Pancreas (tissue), 10 donors: Measurements from ENCODE around the gene EARS2. TPM values are rescaled to one million over a fixed set of nuclear protein-coding genes. Genes with fewer than 3 reads are reported as not detected.

Source experiments
- ATAC-seq, 4 donors: fragments of 200-7000 bp; cut with Tn5 transposase; one replicate each; pipeline versions ENCODE4 v1.8.0 to v1.9.1; 2020; ENCODE audit warnings: mild to moderate bottlenecking in 4 of 4, moderate library complexity in 4 of 4
- DNase-seq, 6 donors: peaks; one replicate each; pipeline ENCODE4 v3.0.0-alpha.2; 2020
- FAIRE-seq: peaks from 2 replicates; lab custom pipeline; 2012; peaks lifted over from hg19 to GRCh38; lab: Jason Lieb, UNC
- H3K27ac ChIP-seq, 4 donors: fragments of 200-600 bp; sonication (generic); 1 replicate in 3 of 4; 2 replicates in 1 of 4; pipeline versions ENCODE4 v1.5.0 to v1.8.0; 2020
- H3K27me3 ChIP-seq, 4 donors: fragments of 200-600 bp; one replicate each; pipeline ENCODE4 v1.8.0; 2021
- H3K36me3 ChIP-seq, 3 donors: fragments of 200-600 bp; sonication (generic) in 1 of 3; one replicate each; pipeline versions ENCODE4 v1.5.0 to v1.8.0; 2020 to 2021
- H3K4me1 ChIP-seq, 3 donors: fragments of 200-600 bp; one replicate each; pipeline ENCODE4 v1.8.0; 2021
- H3K4me3 ChIP-seq, 4 donors: fragments of 200-600 bp; sonication (generic) in 2 of 4; one replicate each; pipeline versions ENCODE4 v1.5.0 to v1.8.0; 2020 to 2021
- H3K9me3 ChIP-seq, 4 donors: fragments of 200-600 bp; one replicate each; pipeline ENCODE4 v1.8.0; 2021
- CTCF ChIP-seq, 4 donors: fragments of 200-600 bp; sonication (generic) in 3 of 4; IDR thresholded peaks; one replicate each; pipeline versions ENCODE4 v1.5.0 to v1.8.0; 2021; ENCODE audit warnings: antibody characterized with exemption in 4 of 4
- WGBS, 2 donors: extraction: QIAGEN DNeasy Blood & Tissue Kit; methylation state at CpG; one replicate each; pipeline ENCODE4 v1.1.7; 2013; 5-methylcytosine and 5-hydroxymethylcytosine counted together
- intact Hi-C, 3 donors: fragments of 100-400 bp; cut with DNase I; formaldehyde crosslinking; loops; one replicate each; pipeline versions ENCODE4 v1.11.1 to v1.14.2; 2022
- polyA plus RNA-seq, 2 donors: library from polyadenylated mRNA; stranded (reverse); fragments of 200-250 nt; gene quantifications; one replicate each; pipeline ENCODE4 v1.2.3, GENCODE V29; 2013
- total RNA-seq, 6 donors: library from RNA; stranded (reverse); fragmentation: NEBNext Ultra II Directional in 4 of 6; extraction: Animal tissue kit (Norgen Biotek cat#: 25700) in 4 of 6; gene quantifications; one replicate each; pipeline versions ENCODE4 v1.2.1 to v1.2.4, GENCODE V29; 2021 to 2023
- donor health status: healthy with polysubstance abuse.
- donor health status: DM: no; HTN: no; CAD: no; lungs with moderate emphysema.
- donor health status: DM: no; HTN: no; CAD: no.
- donor health status: control.
- donor health status: control.
- donor health status: Bipolar disorder and iron deficiency.
- donor health status: DM: yes; HTN: yes; CAD: no.
- donor health status: DM: no; HTN: no; CAD: no.
- donor health status: DM: no; HTN: no; CAD: no.
- donor health status: DM: yes; HTN: yes; CAD: no.

Gene EARS2
- total and polyA plus RNA-seq, 8 donors: 8.2 to 11.6 (median 10.9) TPM

GRCh38 chr16:23496821-23497542 lies 60.2 kb downstream of the EARS2 start:
- FAIRE-seq: no peak
- 10 to 16% methylated on average over 12 of the region's 12 CpGs for WGBS, 2 donors
- peak; percentile 49 to 75 (median 60) for ATAC-seq
- H3K27me3 ChIP-seq: no peaks in the 10 kb centered on the region
- peaks cover 4 to 38% (median 37%) of the 10 kb centered on the region in 3 donors for H3K36me3 ChIP-seq
- peak in 3 of 6 donors; percentile 43 to 52 (median 51) for DNase-seq
- H3K9me3 ChIP-seq: no peaks in the 10 kb centered on the region
- H3K4me1 ChIP-seq: peaks cover 27 to 53% (median 32%) of the 10 kb centered on the region in 3 donors
- no peak overlapping the region for H3K4me3 ChIP-seq
- intact Hi-C loops: no loop called here
- peak overlapping the region; percentile 17 to 73 (median 52) for H3K27ac ChIP-seq
- TF ChIP-seq CTCF (IDR thresholded peaks at IDR 0.05): no peak

- no peak for DNase-seq
- H3K4me3 ChIP-seq: no peak overlapping the region
- H3K27ac ChIP-seq: peak overlapping the region in 1 of 4 donors; percentile 73
- H3K4me1 ChIP-seq: peaks cover 19 to 42% (median 25%) of the 10 kb centered on the region in 3 donors
- no peak for FAIRE-seq
- TF ChIP-seq CTCF (IDR thresholded peaks at IDR 0.05): no peak
- WGBS, 2 donors: 90 to 91% methylated on average over 4 of the region's 4 CpGs
- H3K36me3 ChIP-seq: peaks cover 4 to 50% (median 50%) of the 10 kb centered on the region in 3 donors
- no peaks in the 10 kb centered on the region for H3K27me3 ChIP-seq
- intact Hi-C loops: no loop called here
- ATAC-seq: no peak
- no peaks in the 10 kb centered on the region for H3K9me3 ChIP-seq
Observed at GRCh38 chr16:23495671-23496070, 61.5 kb downstream of the EARS2 start.

- intact Hi-C loops: no loop called here
- DNase-seq: no peak
- Histone ChIP-seq H3K4me3 (no peak overlapping the region), H3K9me3 (no peaks in the 10 kb centered on the region), H3K4me1 (peaks cover 6 to 30% (median 14%) of the 10 kb centered on the region in 3 donors), H3K36me3 (peaks cover 4 to 65% (median 63%) of the 10 kb centered on the region in 3 donors), H3K27ac (no peak overlapping the region), H3K27me3 (no peaks in the 10 kb centered on the region)
- WGBS, 2 donors: 88 to 93% methylated on average over 11 of the region's 11 CpGs
- no peak for TF ChIP-seq CTCF (IDR thresholded peaks at IDR 0.05)
- no peak for FAIRE-seq
- ATAC-seq: no peak
Observed at GRCh38 chr16:23494188-23494587, 63.0 kb downstream of the EARS2 start.

- H3K4me1 ChIP-seq: peaks cover 0 to 5% (median 0%) of the 10 kb centered on the region in 3 donors
- WGBS, 2 donors: 80 to 82% methylated on average over 14 of the region's 14 CpGs
- no peak for DNase-seq
- no peaks in the 10 kb centered on the region for H3K9me3 ChIP-seq
- peaks cover 4 to 89% (median 84%) of the 10 kb centered on the region in 3 donors for H3K36me3 ChIP-seq
- intact Hi-C loops: no loop called here
- H3K27ac ChIP-seq: no peak overlapping the region
- no peak for TF ChIP-seq CTCF (IDR thresholded peaks at IDR 0.05)
- ATAC-seq: peak in 1 of 4 donors; percentile 8
- FAIRE-seq: no peak
- H3K27me3 ChIP-seq: no peaks in the 10 kb centered on the region
- no peak overlapping the region for H3K4me3 ChIP-seq
Observed at GRCh38 chr16:23491490-23492391, 65.4 kb downstream of the EARS2 start.
